ENCODE measurements around the gene KIAA0825.

The KIAA0825 gene

DNA sequence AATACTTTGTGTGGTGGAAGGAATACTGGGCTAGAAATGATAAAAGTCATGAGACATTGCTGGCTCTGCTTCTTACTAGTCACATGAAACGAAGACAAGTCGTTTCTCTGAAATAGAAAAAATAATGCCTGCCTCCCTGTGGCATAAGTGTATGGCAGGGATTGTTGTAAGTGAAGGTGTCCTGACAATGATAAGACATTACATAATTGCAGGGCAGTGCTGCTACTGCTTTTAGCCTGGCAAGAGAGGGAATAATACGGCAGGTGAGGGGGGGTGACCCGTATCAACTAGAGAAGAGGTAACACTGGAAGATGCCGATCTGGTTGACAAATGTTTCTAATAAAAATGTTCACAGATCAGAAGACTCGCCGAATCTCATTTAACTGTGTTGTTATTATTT, 314.3 kb downstream of the KIAA0825 start:
- TF ChIP-seq, protein P1, sequence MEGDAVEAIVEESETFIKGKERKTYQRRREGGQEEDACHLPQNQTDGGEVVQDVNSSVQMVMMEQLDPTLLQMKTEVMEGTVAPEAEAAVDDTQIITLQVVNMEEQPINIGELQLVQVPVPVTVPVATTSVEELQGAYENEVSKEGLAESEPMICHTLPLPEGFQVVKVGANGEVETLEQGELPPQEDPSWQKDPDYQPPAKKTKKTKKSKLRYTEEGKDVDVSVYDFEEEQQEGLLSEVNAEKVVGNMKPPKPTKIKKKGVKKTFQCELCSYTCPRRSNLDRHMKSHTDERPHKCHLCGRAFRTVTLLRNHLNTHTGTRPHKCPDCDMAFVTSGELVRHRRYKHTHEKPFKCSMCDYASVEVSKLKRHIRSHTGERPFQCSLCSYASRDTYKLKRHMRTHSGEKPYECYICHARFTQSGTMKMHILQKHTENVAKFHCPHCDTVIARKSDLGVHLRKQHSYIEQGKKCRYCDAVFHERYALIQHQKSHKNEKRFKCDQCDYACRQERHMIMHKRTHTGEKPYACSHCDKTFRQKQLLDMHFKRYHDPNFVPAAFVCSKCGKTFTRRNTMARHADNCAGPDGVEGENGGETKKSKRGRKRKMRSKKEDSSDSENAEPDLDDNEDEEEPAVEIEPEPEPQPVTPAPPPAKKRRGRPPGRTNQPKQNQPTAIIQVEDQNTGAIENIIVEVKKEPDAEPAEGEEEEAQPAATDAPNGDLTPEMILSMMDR (IDR thresholded peaks at IDR 0.05; ENCODE audit: low read depth, low read length) = no peak
- DNase-seq (ENCODE audit: extremely low read depth, low read depth) = no peak

DNA sequence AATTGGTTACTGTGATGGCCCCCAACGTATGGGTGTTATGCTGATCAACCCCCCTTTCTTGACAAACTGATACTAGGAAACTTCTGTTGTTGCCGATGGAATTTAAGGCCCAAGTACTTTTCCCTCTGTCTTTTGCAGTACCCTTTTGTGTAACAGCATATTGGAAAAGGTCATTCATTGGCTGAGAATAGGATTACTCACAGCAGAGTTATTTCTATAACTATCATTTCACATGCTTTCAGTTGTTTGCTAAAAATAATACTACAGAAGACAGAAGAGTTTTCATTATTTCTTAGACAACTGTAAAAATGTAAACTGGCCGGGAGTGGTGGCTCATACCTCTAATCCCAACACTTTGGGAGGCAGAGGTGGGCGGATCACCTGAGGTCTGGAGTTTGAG, 329.5 kb downstream of the KIAA0825 start:
- TF ChIP-seq, protein P1 (IDR thresholded peaks at IDR 0.05; ENCODE audit: low read depth, low read length) = no peak
- no peak for DNase-seq (ENCODE audit: extremely low read depth, low read depth)

DNA sequence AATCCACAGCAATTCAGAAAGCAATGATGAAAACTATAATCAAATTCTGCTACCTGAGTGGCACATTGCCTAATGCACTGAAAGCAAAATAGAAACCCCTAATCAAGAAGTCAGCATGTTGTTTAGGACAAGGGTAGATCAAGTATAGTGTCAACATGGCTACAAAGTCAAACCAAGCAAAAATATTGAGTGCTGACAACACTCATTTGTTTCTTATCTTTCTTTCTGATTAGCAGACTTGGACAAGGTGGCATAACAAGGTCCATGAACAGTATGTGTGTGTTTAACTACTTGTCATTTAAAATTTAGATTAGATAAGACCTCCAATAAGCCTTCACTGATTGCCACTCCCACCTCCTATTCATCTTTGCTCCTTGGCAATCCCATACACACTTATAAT, 332.4 kb downstream of the KIAA0825 start:
- no peak for DNase-seq (ENCODE audit: extremely low read depth, low read depth)
- TF ChIP-seq, protein P1 (IDR thresholded peaks at IDR 0.05; ENCODE audit: low read depth, low read length) = no peak

DNA sequence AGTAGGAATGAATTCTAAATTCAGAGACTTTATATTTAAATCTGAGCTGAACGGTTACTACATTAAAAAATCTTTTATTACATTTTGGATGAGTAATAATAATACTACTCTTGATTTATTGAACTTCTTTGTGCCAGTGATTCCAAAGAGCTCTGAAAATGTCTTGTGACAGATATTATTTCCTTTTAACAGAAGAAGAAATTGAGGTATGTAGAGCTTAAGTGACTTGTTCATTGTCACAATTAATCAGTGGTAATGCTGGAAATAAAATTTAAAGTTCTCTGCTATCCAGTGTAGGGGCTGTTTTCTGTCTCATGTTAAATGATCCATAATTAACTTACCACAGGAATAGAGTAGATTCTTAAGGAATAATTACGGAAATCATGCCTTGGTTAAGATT, 335.3 kb downstream of the KIAA0825 start:
- no peak for DNase-seq (ENCODE audit: extremely low read depth, low read depth)
- TF ChIP-seq, protein P1 (IDR thresholded peaks at IDR 0.05; ENCODE audit: low read depth, low read length) = no peak

DNA sequence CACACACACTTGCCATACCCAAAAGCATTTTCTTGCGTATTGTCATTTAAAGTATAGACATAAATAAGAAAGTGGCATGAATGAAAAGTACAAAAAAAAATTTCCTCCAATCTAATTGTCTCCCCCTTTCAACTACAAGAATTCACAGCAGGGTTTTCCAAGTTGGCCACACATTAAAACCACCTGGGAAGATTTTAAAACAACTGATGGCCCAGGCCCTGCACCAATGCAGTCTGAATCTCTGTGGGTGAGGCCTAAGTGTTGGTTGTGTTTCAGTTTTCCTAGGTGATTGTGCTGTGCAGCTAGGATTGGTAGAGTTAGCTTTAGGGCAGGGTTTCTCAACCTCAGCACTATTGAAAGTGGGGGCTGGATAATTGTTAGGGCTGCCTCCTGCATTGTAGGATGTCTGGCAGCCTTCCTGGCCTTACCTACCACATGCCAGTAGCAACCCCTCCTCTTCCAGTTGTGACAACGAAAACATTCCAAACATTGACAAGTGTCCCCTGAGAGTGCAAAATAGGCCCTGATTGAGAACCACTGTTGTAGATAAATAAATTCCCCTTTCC, 337.1 kb downstream of the KIAA0825 start:
- TF ChIP-seq, protein P1 (IDR thresholded peaks at IDR 0.05; ENCODE audit: low read depth, low read length) = no peak
- DNase-seq (ENCODE audit: extremely low read depth, low read depth) = no peak

DNA sequence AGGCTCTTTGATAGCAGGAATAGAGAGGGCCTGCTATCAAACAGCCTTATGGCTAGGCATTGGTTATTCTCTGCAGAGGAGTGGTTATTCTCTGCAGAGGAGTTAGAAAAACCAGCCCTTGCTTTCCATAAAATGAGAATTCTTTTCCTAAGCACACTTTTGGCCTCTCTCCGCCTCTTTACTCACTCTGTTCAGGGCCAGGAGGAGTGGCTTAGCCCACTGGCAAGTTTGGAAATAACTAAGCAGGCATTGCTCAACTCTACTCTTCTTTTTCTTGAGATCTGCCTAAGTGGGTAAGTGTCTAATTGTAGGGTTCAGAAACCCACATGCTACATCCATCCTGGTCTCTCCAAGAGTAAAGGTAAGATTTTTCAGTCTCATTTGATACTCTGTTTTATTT, 341.7 kb downstream of the KIAA0825 start:
- DNase-seq (ENCODE audit: extremely low read depth, low read depth) = no peak
- TF ChIP-seq, protein P1 (IDR thresholded peaks at IDR 0.05; ENCODE audit: low read depth, low read length) = no peak

DNA sequence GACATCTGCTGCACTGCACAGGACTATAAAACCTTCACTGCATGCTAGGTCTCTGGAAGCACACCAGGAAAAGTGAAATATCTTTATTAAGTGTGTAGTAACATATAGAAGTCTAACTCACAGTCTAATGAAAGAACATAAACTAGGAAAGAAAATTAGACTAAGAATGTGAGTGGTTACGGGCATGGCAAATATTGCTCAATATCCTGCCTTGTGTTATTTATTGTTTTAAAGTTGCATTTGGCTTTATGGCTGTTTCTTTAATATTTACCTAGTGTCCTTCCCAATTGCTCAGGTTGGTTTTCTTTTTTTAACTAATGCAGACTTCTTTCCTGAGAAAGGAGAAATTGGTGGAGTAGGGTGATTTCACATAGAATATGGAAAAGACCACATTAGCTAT, 342.4 kb downstream of the KIAA0825 start:
- TF ChIP-seq, protein P1 (IDR thresholded peaks at IDR 0.05; ENCODE audit: low read depth, low read length) = no peak

More for the DNA sequence above, 342.4 kb downstream of the KIAA0825 start:
- DNase-seq (ENCODE audit: extremely low read depth, low read depth) = no peak
